ENCODE measurements around the gene IGSF9B.

IGSF9B gene

GRCh38 chr11:133955945-133956421, 785 bp downstream of the IGSF9B start:
- no peak for DNase-seq (ENCODE audit: low read depth)

- DNase-seq (ENCODE audit: low read depth): no peak
Observed at GRCh38 chr11:133955081-133955891, 1.5 kb downstream of the IGSF9B start.

DNA sequence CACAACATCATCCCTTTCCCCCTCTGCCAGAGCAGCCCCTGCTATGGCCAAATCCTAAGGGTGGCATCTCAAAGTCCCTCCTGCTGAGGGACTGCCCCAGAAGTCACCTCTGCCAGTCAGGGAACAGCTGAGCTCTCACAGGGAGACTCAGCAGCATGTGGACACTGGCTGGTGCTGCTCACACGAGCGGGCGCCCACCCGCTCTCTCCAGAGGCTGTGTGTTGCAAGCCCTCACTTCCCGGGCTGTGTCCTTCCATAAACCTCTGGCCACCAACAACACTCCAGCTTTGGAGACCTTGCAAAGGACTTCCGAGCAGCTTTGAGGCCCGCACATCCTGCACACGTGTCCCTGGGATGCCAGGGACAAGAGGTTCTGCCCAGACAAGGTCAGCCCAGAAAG, 2.8 kb downstream of the IGSF9B start:
- DNase-seq (ENCODE audit: low read depth): no peak

DNA sequence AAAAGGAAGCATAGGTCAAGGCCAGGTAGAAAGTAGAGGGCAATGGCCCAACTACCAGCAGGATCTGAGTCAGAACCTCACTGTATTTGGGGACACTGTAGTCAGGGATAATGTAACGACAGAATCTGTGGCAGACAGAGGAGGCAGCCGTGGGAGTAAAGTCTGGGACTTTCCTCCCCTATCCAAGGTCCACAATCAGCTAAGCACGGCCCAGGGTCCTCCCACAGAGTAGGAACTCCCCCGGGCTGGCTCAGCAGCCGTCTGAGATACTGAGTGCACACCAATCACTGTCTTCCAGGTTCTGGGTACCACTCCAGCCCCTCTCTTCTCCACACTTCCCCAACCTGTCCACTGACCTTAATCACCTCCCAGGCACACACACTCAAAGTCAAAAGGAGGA, 3.2 kb downstream of the IGSF9B start:
- no peak for DNase-seq (ENCODE audit: low read depth)

GRCh38 chr11:133952199-133953190, 4.3 kb downstream of the IGSF9B start:
- DNase-seq (ENCODE audit: low read depth): no peak

DNA sequence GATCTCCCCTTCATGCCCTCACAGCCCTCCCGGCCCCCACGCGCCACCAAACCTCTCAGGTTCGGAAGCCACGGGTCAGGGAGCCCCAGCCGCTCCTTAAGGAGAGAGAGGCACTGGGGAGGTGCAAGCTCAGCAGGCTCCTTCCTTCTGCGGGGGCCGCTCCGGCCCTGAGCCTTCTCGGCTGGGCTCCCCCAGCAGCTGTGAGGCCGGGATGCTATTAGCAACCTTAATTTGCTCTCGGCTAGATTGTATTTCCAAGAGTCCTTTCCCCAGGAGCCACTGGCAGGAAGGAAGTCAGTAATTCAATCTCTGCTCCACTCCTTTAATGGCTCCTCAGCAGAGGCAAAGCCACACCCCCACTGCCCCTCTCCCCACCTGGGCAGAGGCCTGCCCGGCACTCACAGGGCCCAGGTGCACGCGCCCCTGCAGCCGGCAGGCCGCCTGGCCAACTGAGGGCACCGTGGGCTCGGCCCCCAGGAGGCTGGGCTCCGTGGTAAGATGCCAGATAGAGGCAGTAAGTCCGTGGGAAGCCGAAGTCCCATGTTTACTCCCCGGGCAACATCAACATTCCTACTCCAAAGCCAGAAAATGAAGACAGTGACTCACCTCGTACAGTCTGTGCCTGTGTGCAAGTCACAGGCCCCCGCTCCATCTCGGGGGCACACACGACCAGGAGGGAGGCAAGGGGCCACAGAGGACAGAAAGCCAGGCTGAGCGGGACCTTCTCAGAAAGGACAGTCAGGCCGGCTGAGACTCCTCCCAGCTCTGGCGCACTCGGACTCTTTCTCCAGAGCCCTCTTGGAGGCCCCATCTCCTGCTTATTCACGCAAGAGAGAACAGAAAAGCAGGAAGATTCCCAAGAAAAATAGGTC, 5.2 kb downstream of the IGSF9B start:
- peak; percentile 26 for DNase-seq (ENCODE audit: low read depth)

DNA sequence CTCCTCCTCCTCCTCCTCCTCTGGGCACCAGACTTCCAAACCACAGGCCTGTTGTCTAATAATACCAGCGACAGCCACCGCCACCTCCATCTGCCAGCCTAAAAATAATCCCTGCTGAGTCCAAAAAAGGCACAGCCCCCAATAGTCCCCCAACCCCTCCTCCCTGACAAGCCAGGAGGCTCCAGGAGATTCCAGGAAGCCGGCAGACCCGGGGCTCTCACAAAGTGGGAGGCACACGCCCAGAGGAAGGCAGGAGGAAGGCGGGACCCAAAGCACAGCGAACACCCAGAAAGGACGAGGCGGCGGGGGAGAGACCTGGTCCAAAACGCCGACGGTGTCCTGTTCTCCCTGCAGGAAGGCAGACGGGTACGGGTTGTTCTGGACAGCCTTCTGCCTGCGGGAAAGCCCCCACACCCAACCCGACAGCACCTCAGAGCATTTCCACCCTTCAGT, 5.9 kb downstream of the IGSF9B start:
- DNase-seq (ENCODE audit: low read depth): no peak

DNA sequence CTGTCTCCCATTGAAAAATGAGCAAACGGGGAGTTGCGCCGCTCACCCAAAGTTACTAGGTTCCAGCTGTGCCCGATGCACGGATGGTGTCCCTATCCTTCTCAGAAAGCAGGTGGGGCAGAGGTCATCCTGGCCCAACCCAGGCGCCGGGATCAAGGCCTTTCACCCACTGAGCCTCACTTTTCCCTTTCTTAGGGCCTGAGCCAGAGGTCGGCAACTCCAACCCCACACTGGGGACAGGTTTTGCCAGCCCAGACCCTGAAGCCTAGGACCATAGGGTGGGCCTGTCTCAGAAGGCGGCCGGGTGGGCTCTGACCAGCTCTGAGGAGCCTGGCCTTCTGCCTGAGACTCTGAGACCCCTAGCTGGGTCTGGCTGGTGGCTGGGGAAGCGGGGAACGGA, 6.3 kb downstream of the IGSF9B start:
- no peak for DNase-seq (ENCODE audit: low read depth)

DNA sequence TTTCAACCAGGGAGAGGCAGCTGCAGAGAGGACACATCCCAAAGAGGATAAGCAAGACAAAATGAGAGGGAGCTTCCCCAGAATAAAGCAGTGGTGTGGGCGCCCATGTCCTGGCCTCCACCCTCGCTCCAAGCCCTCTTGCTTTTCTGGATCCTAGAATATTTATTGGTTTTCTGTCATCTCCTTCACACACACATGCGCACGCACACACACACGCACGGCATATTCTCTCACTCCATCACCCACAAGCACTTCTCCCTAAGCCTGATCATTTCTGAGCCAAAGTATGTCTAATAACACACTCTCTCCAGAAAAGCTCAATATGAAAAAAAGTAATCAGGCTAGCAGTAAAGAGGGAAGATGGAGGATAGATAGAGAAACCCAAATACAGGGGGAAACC, 7.6 kb downstream of the IGSF9B start:
- DNase-seq (ENCODE audit: low read depth): no peak

DNA sequence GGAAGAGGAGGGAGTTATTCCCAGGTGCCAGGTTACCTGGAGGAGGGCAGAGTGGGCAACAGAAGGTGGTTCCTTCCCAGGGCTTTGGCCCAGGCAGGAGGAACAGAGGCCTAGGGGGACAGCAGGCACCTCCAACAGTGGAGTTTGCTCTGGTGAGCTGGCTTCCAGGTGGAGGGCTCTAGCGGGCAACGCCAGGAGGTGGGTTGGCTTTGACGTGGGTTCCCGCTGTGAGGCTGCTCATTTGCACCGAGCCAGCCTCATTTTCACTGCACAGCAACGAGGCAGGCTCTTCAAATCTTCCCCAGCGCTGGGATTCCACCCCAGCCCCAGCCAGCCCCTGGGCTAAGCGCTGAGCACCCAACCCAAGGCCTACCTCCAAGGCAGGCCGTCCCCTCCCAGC, 8.1 kb downstream of the IGSF9B start:
- no peak for DNase-seq (ENCODE audit: low read depth)

- DNase-seq (ENCODE audit: low read depth): peak; percentile 47
Observed at GRCh38 chr11:133947321-133947756, 9.4 kb downstream of the IGSF9B start.

- DNase-seq (ENCODE audit: low read depth): no peak
Observed at GRCh38 chr11:133946541-133947318, 10.0 kb downstream of the IGSF9B start.

DNA sequence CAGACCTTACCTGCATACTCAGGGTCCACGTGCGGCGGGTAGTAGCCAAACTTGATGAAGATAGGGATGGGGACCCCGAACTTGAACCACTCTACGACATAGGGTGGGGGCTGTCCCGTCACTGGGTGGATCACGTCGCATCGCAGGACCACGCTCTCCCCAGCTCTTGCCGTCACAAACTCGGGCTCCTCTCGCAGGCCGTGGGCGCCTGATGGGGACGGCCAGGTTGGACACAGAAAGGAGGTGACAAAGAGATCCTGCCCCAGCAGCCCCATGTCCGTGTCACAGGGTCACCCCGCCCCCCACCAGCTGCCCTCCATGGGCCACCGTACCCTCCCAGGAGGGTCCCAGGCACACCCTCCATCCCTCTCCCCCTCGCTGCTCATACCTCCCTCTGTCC, 10.7 kb downstream of the IGSF9B start:
- no peak for DNase-seq (ENCODE audit: low read depth)

DNA sequence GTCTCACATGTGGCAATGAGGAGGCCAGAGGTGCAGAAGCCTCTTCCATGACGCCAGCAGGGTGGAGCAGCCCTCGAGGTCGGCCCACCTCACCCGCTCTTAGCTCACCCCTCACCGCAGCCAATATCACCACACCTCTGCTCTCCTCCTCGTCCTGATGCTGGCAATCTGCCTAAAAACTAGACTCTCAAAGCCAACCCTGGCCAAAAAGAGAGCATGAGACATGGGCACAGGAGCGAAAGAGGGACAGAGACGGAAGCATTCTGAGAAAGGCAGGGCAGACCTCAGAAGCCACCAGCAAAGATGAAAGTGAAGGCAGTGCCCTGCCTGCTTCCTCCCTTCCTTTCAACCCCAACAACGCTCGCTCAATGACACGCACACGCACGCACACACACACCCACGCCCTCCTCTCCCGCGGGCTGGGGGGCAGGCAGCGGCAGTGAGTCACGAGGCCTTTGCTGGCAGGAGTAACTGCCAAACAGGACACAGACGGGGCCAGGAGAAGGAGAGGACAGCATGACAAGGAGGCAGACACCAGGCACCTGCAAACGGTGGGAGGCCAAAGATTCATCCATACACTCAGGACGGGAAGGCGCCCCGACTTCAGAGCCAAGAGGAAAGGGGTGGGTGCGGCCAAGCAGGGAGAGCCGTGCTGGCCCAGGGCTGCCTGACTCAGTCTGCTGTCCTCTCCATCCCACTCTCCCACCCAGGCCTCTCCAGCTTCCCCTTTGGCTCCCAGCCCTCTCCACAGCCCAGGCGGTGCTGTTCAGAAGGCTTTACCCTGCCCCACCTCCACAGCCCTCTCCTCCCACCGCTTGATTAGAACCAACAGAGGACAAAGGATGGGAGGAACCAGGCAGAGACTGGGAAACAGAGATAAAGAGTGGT, 11.4 kb downstream of the IGSF9B start:
- no peak for DNase-seq (ENCODE audit: low read depth)

DNA sequence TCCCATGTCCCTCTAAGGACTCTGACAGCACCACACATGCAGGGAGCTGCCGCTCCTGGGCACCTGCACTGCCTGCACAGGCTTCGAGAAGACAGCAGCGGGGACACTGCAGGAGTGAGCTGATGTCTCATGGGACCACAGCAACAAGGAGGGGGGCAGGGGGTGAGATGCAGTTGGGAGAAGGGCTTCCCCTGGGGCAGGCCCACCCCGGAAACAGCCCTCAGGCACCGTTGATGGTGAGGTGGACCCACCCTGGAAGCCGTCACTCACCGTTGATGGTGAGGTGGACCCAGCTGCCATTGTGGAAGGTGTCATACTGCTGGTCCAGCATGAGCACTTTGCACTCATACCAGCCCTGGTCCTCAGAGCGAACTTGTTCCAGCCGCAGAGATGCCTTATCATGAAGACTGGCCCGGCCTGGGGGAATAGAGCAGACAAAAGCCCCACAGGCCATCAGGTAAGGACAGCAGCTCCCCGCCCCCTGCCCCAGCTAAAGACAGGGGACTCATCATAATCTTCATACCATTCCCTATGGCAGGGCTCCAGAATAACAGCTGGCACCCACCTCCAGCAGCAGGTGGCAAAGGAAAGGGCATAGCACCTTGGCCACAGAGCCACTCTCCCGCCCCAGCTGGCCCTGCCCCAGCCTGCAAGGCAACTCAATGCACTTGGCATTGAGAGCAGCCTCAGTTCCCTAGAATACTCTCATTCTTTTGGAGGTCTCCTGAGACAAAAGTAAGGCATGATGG, 12.6 kb downstream of the IGSF9B start:
- no peak for DNase-seq (ENCODE audit: low read depth)

DNA sequence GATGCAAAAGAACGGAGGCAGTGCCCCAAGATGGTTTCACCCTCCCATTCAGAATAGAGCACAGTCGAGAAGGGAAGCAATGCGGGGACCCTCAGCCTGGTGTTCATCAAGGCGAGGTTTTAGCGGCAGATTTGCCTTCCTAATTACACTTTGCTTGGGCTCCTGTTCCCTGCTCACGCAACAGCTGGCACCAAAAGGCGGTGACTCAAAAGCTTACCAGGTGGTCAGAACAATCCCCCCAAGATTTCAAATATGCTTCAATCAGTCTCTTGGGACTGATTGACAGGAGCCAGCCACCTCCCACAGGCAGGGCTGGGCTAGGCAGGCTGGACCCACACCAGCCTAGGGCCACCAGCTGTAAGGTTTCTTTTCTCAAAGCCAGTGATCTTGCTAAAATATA, 14.2 kb downstream of the IGSF9B start:
- DNase-seq (ENCODE audit: low read depth): no peak

- no peak for DNase-seq (ENCODE audit: low read depth)
Observed at GRCh38 chr11:133941546-133941945, 15.2 kb downstream of the IGSF9B start.

DNA sequence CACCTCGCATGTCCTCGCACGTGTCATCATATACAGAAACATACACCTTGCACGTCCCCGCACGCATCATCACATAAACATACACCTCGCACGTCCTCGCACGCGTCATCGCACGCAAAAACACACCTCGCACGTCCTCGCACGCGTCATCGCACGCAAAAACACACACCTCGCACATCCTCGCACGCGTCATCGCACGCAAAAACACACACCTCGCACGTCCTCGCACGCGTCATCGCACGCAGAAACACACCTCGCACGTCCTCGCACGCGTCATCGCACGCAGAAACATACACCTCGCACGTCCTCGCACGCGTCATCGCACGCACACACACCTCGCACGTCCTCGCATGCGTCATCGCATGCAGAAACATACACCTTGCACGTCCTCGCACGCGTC, 16.7 kb downstream of the IGSF9B start:
- no peak for DNase-seq (ENCODE audit: low read depth)

DNA sequence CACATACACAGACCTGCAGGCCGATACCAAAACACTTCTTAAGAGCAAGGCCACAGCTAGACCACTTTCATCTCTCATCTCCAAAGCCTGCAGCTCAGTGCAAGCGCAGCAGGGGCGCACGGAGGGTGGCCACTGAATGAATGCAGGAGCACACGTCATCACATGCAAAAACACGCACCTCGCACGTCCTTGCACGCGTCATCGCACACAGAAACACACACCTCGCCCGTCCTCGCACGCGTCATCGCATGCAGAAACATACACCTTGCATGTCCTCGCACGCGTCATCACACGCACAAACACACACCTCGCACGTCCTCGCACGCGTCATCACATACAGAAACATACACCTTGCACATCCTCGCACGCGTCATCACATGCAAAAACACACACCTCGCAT, 17.2 kb downstream of the IGSF9B start:
- DNase-seq (ENCODE audit: low read depth): no peak
